ENCODE measurements around the gene ANKS1A. TPM values are rescaled to one million over a fixed set of nuclear protein-coding genes. Genes with fewer than 3 reads are reported as not detected.
"Not testable (repeated sequence)": the region's sequence is repeated elsewhere in the genome, so short reads cannot be mapped to it uniquely, and the experiment has no call there.

Gene ANKS1A, protein sequence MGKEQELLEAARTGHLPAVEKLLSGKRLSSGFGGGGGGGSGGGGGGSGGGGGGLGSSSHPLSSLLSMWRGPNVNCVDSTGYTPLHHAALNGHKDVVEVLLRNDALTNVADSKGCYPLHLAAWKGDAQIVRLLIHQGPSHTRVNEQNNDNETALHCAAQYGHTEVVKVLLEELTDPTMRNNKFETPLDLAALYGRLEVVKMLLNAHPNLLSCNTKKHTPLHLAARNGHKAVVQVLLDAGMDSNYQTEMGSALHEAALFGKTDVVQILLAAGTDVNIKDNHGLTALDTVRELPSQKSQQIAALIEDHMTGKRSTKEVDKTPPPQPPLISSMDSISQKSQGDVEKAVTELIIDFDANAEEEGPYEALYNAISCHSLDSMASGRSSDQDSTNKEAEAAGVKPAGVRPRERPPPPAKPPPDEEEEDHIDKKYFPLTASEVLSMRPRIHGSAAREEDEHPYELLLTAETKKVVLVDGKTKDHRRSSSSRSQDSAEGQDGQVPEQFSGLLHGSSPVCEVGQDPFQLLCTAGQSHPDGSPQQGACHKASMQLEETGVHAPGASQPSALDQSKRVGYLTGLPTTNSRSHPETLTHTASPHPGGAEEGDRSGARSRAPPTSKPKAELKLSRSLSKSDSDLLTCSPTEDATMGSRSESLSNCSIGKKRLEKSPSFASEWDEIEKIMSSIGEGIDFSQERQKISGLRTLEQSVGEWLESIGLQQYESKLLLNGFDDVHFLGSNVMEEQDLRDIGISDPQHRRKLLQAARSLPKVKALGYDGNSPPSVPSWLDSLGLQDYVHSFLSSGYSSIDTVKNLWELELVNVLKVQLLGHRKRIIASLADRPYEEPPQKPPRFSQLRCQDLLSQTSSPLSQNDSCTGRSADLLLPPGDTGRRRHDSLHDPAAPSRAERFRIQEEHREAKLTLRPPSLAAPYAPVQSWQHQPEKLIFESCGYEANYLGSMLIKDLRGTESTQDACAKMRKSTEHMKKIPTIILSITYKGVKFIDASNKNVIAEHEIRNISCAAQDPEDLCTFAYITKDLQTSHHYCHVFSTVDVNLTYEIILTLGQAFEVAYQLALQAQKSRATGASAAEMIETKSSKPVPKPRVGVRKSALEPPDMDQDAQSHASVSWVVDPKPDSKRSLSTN
- total RNA-seq: 1 to 10 TPM; 8.6 to 9.3 TPM

- DNase-seq (ENCODE audit: low spot score in 2 of 2) (peak; percentile 90 to 92), ATAC-seq (peak; percentile 83 to 87)
- Mint-ChIP-seq H3K9me3 (no peaks in the 10 kb centered on the region), H3K36me3 (peaks cover 13 to 14% of the 10 kb centered on the region in 2 donors), H3K27ac (peak within 1 kb of the TSS; percentile 96 to 100)
Measured at GRCh38 chr6:34888874-34889555, at the start of gene ANKS1A. TSS of gene ANKS1A (plus strand) at chr6:34889255. CDS start at chr6:34889403, 148 bp downstream.

DNA sequence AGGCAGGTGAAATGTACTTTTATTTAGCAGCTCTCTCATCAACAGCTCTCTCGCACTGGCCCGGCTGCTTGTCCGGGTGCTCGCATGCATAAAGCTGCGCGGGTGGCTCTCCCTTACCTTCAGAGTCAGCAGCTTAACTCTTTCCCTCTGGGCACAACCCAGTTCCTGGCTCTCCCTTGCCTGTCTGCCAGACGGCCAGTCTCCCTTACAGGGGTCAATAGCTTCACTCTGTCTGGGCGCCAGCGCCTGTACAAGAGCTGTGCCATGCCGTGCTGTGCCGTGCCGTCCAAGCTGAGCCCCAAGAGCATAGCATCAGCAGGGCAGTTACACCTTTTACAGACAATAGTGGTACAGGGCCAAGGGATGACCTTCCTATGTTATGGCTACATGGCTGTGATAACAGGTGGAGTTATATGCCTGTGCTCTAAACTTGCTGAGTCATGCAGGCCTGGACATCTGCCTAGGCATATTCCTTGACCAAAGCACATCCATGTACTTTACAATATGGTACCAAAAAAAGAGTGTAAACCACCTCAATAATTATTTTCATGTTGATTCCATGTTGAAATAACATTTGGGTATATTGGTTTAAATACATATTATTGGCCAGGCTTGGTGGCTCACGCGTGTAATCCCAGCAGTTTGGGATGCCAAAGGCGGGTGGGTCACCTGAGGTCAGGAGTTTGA lies 49.2 kb upstream of the ANKS1A start:
- no peak for DNase-seq (ENCODE audit: low spot score in 2 of 2)
- ATAC-seq: no peak
- Mint-ChIP-seq H3K36me3 (peaks cover 11 to 23% of the 10 kb centered on the region in 2 donors), H3K9me3 (no peaks in the 10 kb centered on the region), H3K27ac (peak overlapping the region in 1 of 2 donors; percentile 78)

GRCh38 chr6:34849066-34849465 lies 40.0 kb upstream of the ANKS1A start:
- DNase-seq (ENCODE audit: low spot score in 2 of 2): not testable (repeated sequence)

GRCh38 chr6:34851361-34851760 lies 37.7 kb upstream of the ANKS1A start:
- Mint-ChIP-seq H3K9me3 (no peaks in the 10 kb centered on the region), H3K27ac (no peak overlapping the region), H3K36me3 (no peaks in the 10 kb centered on the region)
- DNase-seq (ENCODE audit: low spot score in 2 of 2) (no peak), ATAC-seq (no peak)

More at GRCh38 chr6:34849066-34849465, 40.0 kb upstream of the ANKS1A start:
- not testable (repeated sequence) for H3K27ac Mint-ChIP-seq, H3K36me3 Mint-ChIP-seq, ATAC-seq, H3K9me3 Mint-ChIP-seq

GRCh38 chr6:34852406-34853085 lies 36.5 kb upstream of the ANKS1A start:
- no peak for ATAC-seq
- Mint-ChIP-seq H3K36me3 (no peaks in the 10 kb centered on the region), H3K27ac (no peak overlapping the region), H3K9me3 (no peaks in the 10 kb centered on the region)
- DNase-seq (ENCODE audit: low spot score in 2 of 2): no peak

GRCh38 chr6:34855463-34855862 lies 33.6 kb upstream of the ANKS1A start:
- H3K9me3 Mint-ChIP-seq: no peaks in the 10 kb centered on the region
- DNase-seq (ENCODE audit: low spot score in 2 of 2) (no peak), ATAC-seq (no peak)
- peaks cover 0 to 6% of the 10 kb centered on the region in 2 donors for H3K36me3 Mint-ChIP-seq
- H3K27ac Mint-ChIP-seq: no peak overlapping the region

- ATAC-seq: no peak
Measured at GRCh38 chr6:34858681-34859080, 30.4 kb upstream of the ANKS1A start.

DNA sequence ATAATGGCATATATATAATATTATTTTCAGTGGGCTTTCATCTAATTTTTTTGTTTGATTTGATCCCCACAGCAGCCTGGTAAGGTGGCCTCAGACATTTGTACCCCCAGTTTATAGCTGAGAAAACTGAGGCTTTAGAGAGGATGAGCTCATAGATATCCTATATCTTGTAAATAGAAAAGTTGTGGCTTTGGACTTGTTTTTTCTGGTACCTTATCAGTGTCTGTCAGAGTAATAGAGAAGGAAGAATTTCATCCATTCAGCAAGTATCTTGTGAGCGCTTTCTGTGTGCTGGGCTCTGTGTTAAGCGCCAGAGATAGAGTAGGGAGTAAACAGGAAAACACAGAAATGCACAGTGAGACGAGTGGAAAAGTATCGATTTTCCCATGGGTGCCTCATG lies 29.1 kb upstream of the ANKS1A start:
- Mint-ChIP-seq H3K27ac (no peak overlapping the region), H3K36me3 (peaks cover 0 to 6% of the 10 kb centered on the region in 2 donors), H3K9me3 (no peaks in the 10 kb centered on the region)
- no peak for DNase-seq (ENCODE audit: low spot score in 2 of 2)
- no peak for ATAC-seq

More at GRCh38 chr6:34858681-34859080, 30.4 kb upstream of the ANKS1A start:
- Mint-ChIP-seq H3K9me3 (no peaks in the 10 kb centered on the region), H3K27ac (peak overlapping the region in 1 of 2 donors; percentile 49), H3K36me3 (peaks cover 0 to 6% of the 10 kb centered on the region in 2 donors)
- DNase-seq (ENCODE audit: low spot score in 2 of 2): no peak

DNA sequence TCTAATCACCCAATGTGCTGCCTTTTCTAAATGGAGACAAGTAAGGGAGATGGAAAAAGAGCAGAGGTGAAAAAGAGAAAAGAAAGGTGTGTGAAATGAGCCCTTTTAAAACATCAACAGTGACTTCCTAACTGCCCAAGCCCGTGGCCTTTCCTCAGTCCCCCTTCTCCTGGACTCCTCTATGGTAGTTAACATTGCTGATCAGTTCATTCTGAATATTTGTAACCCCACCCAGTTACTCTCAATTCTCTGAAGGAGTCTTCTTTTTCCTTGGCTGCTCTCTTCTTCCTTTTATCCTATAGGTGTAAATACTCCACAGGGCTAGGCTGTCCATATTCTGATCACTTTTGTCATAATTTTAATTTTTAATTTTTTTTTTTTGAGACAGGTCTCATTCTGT lies 28.3 kb upstream of the ANKS1A start:
- no peaks in the 10 kb centered on the region for H3K9me3 Mint-ChIP-seq
- H3K36me3 Mint-ChIP-seq: peaks cover 0 to 6% of the 10 kb centered on the region in 2 donors
- ATAC-seq: no peak
- DNase-seq (ENCODE audit: low spot score in 2 of 2): no peak
- no peak overlapping the region for H3K27ac Mint-ChIP-seq

- peak overlapping the region in 1 of 2 donors; percentile 78 for H3K27ac Mint-ChIP-seq
- ATAC-seq (no peak), DNase-seq (ENCODE audit: low spot score in 2 of 2) (no peak)
- H3K36me3 Mint-ChIP-seq: no peaks in the 10 kb centered on the region
- H3K9me3 Mint-ChIP-seq: no peaks in the 10 kb centered on the region
Measured at GRCh38 chr6:34864007-34864406, 25.0 kb upstream of the ANKS1A start.

- DNase-seq (ENCODE audit: low spot score in 2 of 2) (no peak), ATAC-seq (no peak)
- no peak overlapping the region for H3K27ac Mint-ChIP-seq
- no peaks in the 10 kb centered on the region for H3K36me3 Mint-ChIP-seq
- no peaks in the 10 kb centered on the region for H3K9me3 Mint-ChIP-seq
Measured at GRCh38 chr6:34865107-34865506, 23.9 kb upstream of the ANKS1A start.

DNA sequence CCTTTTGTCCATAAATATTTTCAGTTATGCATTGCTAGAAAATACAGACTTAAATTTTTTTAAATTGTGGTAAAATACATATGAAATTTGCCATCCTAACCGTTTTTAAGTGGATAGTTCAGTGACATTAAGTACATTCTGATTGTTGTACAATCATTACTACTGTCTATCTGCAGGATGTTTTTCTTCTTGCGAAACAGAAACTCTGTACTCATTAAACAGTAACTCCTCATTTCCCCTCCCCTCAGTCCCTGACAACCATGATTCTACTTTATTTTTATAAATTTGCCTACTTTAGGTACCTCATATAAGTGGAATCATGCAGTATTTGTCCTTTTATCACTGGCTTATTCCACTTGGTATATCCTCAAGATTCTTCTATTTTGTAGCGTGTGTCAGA lies 22.5 kb upstream of the ANKS1A start:
- no peaks in the 10 kb centered on the region for H3K36me3 Mint-ChIP-seq
- no peaks in the 10 kb centered on the region for H3K9me3 Mint-ChIP-seq
- ATAC-seq (no peak), DNase-seq (ENCODE audit: low spot score in 2 of 2) (no peak)
- H3K27ac Mint-ChIP-seq: peak overlapping the region in 1 of 2 donors; percentile 72

DNA sequence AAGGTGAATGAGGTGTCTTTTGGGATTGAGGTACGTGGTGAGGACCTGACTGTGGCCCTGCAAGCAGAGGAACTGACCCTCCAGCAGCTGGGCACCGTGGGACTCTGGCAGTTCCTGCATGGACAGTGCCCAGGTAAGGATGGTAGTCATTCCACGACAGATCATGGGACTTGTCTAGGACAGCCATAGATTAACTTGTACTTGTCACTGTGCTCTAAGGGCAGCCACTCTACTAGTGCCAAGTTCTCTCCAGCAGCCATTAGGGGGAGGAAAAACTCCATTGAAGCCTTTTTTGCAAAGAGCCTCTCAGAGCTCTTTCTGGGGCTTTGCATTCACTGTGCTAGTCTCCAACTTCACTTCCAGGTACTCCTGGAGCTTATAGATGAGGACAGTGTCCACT lies 21.6 kb upstream of the ANKS1A start:
- H3K36me3 Mint-ChIP-seq: no peaks in the 10 kb centered on the region
- H3K27ac Mint-ChIP-seq: no peak overlapping the region
- no peaks in the 10 kb centered on the region for H3K9me3 Mint-ChIP-seq
- DNase-seq (ENCODE audit: low spot score in 2 of 2) (no peak), ATAC-seq (no peak)

GRCh38 chr6:34871853-34872252 lies 17.2 kb upstream of the ANKS1A start:
- H3K36me3 Mint-ChIP-seq: no peaks in the 10 kb centered on the region
- ATAC-seq (no peak), DNase-seq (ENCODE audit: low spot score in 2 of 2) (no peak)
- no peaks in the 10 kb centered on the region for H3K9me3 Mint-ChIP-seq
- H3K27ac Mint-ChIP-seq: peak overlapping the region; percentile 23 to 50

DNA sequence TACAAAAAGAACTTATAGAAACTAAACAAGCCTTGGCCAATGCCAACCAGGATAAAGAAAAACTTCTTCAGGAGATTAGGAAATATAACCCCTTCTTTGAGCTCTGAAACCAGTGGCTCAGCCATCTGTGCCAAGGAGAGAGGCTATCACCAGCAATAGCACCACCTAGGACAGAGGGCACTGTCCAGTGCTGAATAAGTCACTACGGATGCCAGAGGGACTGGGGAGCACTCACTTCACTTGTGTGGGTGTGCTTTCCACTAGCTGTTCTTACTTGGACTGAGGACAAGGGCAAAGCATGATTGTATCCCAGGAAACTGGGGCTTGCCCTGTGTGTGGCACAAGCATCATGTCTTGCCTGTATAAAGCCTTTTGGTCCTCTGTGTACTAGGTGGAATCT lies 16.7 kb upstream of the ANKS1A start:
- Mint-ChIP-seq H3K9me3 (no peaks in the 10 kb centered on the region), H3K27ac (peak overlapping the region; percentile 23 to 50), H3K36me3 (no peaks in the 10 kb centered on the region)
- ATAC-seq (peak in 1 of 2 donors; percentile 22), DNase-seq (ENCODE audit: low spot score in 2 of 2) (no peak)
